ELF-1 (cell line): ENCODE data around the gene CRACR2A.

ENCODE experiments used
- DNase-seq: peaks from one replicate; pipeline ENCODE4 v3.0.0-alpha.2; 2016; ENCODE audit warnings: low read depth, low spot score

CRACR2A gene

GRCh38 chr12:3752741-3753486 is at the start of gene CRACR2A:
Gene CRACR2A, minus strand, starts transcription at chr12:3753109. Its CDS starts 56,110 bp downstream, at chr12:3696999.
- peak; percentile 87 for DNase-seq

- no peak for DNase-seq
Measured at GRCh38 chr12:3797531-3798048, 44.7 kb upstream of the CRACR2A start.

- no peak for DNase-seq
Measured at GRCh38 chr12:3795492-3796133, 42.7 kb upstream of the CRACR2A start.

GRCh38 chr12:3795066-3795465 is 42.2 kb upstream of the CRACR2A start:
- DNase-seq: no peak

- no peak for DNase-seq
Measured at GRCh38 chr12:3792623-3793288, 39.8 kb upstream of the CRACR2A start.

GRCh38 chr12:3791256-3791874 is 38.5 kb upstream of the CRACR2A start:
- no peak for DNase-seq

- DNase-seq: no peak
Measured at GRCh38 chr12:3790642-3791041, 37.7 kb upstream of the CRACR2A start.

- no peak for DNase-seq
Measured at GRCh38 chr12:3789838-3790237, 36.9 kb upstream of the CRACR2A start.

- no peak for DNase-seq
Measured at GRCh38 chr12:3777206-3777809, 24.4 kb upstream of the CRACR2A start.

GRCh38 chr12:3775385-3776035 is 22.6 kb upstream of the CRACR2A start:
- no peak for DNase-seq

GRCh38 chr12:3772380-3772779 is 19.5 kb upstream of the CRACR2A start:
- DNase-seq: no peak

- DNase-seq: no peak
Measured at GRCh38 chr12:3771853-3772252, 18.9 kb upstream of the CRACR2A start.

- DNase-seq: no peak
Measured at GRCh38 chr12:3770891-3771290, 18.0 kb upstream of the CRACR2A start.

GRCh38 chr12:3768911-3769447 is 16.1 kb upstream of the CRACR2A start:
- no peak for DNase-seq

GRCh38 chr12:3761116-3761735 is 8.3 kb upstream of the CRACR2A start:
- DNase-seq: no peak

GRCh38 chr12:3759878-3760277 is 7.0 kb upstream of the CRACR2A start:
- no peak for DNase-seq

- DNase-seq: no peak
Measured at GRCh38 chr12:3757261-3757660, 4.4 kb upstream of the CRACR2A start.

- DNase-seq: no peak
Measured at GRCh38 chr12:3755898-3756297, 3.0 kb upstream of the CRACR2A start.

- DNase-seq: peak; percentile 7
Measured at GRCh38 chr12:3753544-3754284, 805 bp upstream of the CRACR2A start.
